Skeletal muscle cell (primary cell): ENCODE measurements around the gene RITA1.
"Not testable (repeated sequence)": the region's sequence is repeated elsewhere in the genome, so short reads cannot be mapped to it uniquely, and the experiment has no call there.

Source experiments
- DNase-seq: peaks from one replicate; pipeline ENCODE4 v3.0.0-alpha.2; 2010; ENCODE audit warnings: low read depth
- H3K4me3 ChIP-seq: 2 replicates; pipeline ENCODE4 v1.5.1; 2011; ENCODE audit warnings: low read depth, mild to moderate bottlenecking, control low read depth, low read length, moderate library complexity

The RITA1 gene

GRCh38 chr12:113185180-113186032, at the start of gene RITA1, which contains the start of gene DDX54:
RITA1 (plus strand) TSS chr12:113185721; CDS start chr12:113186747, 1,026 bp downstream.
DDX54 (minus strand) TSS chr12:113185478; CDS start chr12:113185451, 27 bp downstream.
- DNase-seq, result no peak
- peak within 1 kb of the TSS; percentile 93 for H3K4me3 ChIP-seq

- no peak for DNase-seq
- H3K4me3 ChIP-seq, result no peak overlapping the region
These were observed 49.2 kb upstream of the RITA1 start for GRCh38 chr12:113136128-113136989.

GRCh38 chr12:113136990-113137511, 48.5 kb upstream of the RITA1 start:
- no peak overlapping the region for H3K4me3 ChIP-seq

GRCh38 chr12:113137861-113138783, 47.4 kb upstream of the RITA1 start:
- DNase-seq, result no peak
- no peak overlapping the region for H3K4me3 ChIP-seq

More at GRCh38 chr12:113136990-113137511, 48.5 kb upstream of the RITA1 start:
- no peak for DNase-seq

- no peak for DNase-seq
- no peak overlapping the region for H3K4me3 ChIP-seq
These were observed 46.7 kb upstream of the RITA1 start for GRCh38 chr12:113138826-113139225.

- no peak overlapping the region for H3K4me3 ChIP-seq
- no peak for DNase-seq
These were observed 44.8 kb upstream of the RITA1 start for GRCh38 chr12:113140706-113141105.

- not testable (repeated sequence) for DNase-seq, H3K4me3 ChIP-seq
These were observed 43.8 kb upstream of the RITA1 start for GRCh38 chr12:113141716-113142115.

GRCh38 chr12:113142173-113142885, 43.2 kb upstream of the RITA1 start:
- H3K4me3 ChIP-seq, result no peak overlapping the region
- DNase-seq, result no peak

- DNase-seq, result no peak
- H3K4me3 ChIP-seq, result no peak overlapping the region
These were observed 42.6 kb upstream of the RITA1 start for GRCh38 chr12:113142886-113143332.

GRCh38 chr12:113143959-113144358, 41.6 kb upstream of the RITA1 start:
- no peak overlapping the region for H3K4me3 ChIP-seq
- no peak for DNase-seq

- H3K4me3 ChIP-seq, result no peak overlapping the region
- DNase-seq, result no peak
These were observed 40.7 kb upstream of the RITA1 start for GRCh38 chr12:113144806-113145205.

- no peak for DNase-seq
- no peak overlapping the region for H3K4me3 ChIP-seq
These were observed 39.6 kb upstream of the RITA1 start for GRCh38 chr12:113145720-113146551.

GRCh38 chr12:113146999-113147398, 38.5 kb upstream of the RITA1 start:
- DNase-seq, result no peak
- no peak overlapping the region for H3K4me3 ChIP-seq

GRCh38 chr12:113149361-113150150, 36.0 kb upstream of the RITA1 start, which contains the start of gene CFAP73:
CFAP73 (plus strand) TSS chr12:113149724; CDS start chr12:113149858, 134 bp downstream.
- DNase-seq, result peak; percentile 56
- peak within 1 kb of the TSS; percentile 7 for H3K4me3 ChIP-seq

- DNase-seq, result no peak
- H3K4me3 ChIP-seq, result no peak overlapping the region
These were observed 33.9 kb upstream of the RITA1 start for GRCh38 chr12:113151655-113152054.

GRCh38 chr12:113152196-113152834, 33.2 kb upstream of the RITA1 start:
- DNase-seq, result no peak
- no peak overlapping the region for H3K4me3 ChIP-seq
